HTR-8/SVneo (cell line): ENCODE data around the gene ESPNL.

Experiments
- DNase-seq: peaks from one replicate; pipeline ENCODE4 v3.0.0; 2011; ENCODE audit warnings: low spot score, mixed read lengths; ENCODE audit not compliant: insufficient read length
- FAIRE-seq: peaks from 2 replicates; lab custom pipeline; 2011; peaks lifted over from hg19 to GRCh38; lab: Jason Lieb, UNC

Gene ESPNL

GRCh38 chr2:238097988-238098871 lies 1.9 kb upstream of the ESPNL start:
- DNase-seq (peak; percentile 67), FAIRE-seq (no peak)

DNA sequence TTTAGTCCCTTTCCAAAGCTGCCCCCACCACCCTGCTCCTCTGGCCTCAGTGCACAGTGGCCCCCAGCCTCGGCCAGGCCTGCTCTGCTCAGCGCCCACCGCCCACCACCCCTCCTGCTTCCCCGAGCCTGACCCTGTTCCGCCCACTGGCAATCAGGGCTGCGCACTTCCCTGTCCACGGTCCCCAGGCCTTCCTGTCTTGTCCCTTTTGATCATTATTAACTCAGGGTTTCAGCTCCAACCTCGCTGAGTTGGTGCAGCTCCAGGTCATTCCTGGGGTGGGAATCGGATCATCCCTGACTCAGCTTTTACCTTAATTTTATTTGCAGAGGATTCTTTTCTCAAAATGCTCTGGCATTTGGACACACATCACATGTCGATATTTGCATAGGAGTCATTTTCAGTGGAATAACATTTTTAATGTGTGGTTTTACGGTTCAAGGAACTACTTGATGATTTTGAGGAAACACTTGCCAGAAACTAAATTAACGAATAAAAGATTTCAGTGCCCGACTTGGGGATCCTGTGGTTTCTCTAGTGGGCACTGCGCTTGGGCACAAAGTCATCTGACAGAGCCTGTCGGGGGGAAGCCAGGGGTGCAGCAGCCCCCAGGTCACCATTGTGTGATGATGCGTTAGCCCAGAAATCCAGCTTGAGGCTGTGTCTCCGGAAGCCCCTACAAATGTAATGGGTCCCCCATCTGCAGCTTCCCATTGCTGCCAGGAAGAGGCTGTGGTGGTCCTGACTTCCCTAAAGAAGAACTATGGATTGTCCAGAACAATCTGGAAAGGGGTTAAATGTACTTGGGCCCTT lies 1.0 kb upstream of the ESPNL start:
- DNase-seq (no peak), FAIRE-seq (no peak)

DNA sequence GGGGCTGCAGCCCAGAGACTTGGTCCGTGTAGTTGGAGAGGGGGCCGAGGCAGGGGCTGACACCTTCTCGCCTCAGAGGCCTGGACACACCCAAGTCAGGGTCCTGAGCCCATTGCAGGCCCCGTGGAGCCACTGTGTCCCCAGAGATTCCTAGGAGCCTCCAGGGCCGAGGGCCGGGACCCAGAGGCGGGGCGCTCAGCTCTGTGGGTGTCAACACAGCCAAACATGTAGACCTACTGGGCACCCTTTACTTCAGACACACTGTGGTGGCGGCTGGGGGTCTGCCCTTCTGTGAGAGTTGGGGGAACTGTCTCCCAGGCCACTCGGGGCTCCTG lies 459 bp upstream of the ESPNL start:
- FAIRE-seq = no peak
- DNase-seq = no peak

DNA sequence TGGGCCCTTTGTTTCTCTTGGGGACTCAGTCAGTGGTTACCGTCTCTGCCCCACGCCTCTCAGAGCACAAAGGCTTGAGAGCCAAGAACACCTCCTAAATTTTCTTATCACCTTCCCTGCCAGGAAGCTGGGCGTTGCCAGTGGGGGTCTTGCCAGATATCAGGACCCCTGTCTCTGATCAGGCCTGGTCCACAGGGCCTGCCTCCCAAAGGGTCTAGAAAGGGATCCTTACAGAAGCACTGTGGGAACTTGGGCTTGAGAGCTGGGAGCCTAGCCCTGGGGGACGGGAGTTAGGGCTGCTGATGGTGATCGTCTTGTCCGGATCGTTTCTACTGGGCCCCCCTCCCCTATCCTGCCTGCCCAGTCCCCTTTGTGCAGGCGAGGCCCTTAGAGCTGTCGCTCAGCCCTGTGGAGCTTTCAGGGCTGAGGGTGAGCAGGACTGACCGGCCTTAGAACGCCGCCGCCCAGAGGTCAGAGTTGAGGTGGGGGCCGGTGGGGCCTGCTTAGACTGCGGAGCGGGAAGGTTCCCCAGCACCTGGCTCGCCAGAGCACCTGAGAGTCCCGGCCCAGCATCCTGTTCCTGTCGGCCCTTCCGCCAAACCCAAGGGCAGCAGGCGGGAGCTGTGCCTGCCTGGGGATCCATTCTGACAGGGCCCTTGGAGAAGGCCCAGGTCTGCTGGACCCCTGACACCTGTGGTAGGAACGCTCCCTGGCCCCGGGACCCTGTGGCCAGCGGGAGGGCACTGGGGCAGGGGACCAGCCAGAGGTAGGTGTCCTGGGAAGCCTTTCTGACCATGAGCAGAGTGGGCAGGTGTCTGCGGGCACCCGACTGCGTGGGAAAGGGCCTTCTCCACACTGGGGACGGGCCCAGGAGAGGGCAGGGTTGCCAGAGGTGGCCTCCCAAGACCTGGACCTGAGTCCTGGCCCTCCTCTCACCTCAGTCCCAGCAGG lies 956 bp downstream of the ESPNL start:
- no peak for DNase-seq
- no peak for FAIRE-seq

DNA sequence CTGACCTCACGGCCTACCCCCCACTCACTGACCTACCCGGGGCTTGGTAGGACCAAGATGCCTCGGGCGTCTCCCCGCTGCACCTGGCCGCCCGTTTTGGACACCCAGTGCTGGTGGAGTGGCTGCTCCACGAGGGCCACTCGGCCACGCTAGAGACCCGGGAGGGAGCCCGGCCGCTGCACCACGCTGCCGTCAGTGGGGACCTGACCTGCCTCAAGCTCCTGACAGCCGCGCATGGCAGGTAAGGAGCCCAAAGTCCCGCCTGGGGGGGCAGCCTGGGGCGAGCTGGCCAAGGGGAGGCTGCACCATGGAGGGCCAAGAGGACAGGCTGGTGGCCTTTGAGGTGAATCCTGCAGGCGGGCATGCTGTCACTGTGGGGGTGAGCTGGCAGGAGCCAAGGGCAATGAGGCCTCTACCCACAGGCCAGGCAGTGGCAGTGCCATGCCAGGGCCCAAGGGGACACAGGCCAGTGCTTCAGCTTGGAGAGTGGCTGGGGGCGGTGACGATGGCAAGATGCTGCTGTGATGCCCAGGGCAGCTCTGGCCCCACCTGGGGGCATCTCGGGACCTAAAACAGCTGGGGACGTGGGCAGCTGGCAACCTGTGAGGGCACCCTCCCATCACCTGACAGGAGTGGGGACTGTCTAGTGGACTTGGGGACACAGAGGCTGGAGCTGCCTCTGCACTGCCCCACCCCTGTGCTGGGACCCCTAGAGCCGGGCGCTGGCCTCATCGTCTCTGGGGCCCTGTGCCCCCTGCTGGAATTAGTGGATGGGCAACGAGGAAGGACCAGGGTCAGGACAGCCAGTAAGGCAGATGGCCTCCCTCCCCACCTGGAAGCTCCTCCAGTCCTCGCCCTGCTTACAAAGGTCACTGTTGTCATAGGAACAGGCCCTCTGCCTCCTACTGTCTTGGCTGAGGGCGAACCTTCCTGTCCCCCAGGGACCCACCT lies 2.0 kb downstream of the ESPNL start:
- DNase-seq (no peak), FAIRE-seq (no peak)

GRCh38 chr2:238102865-238103264 lies 2.7 kb downstream of the ESPNL start:
- DNase-seq (no peak), FAIRE-seq (no peak)

- DNase-seq = no peak
Observed at GRCh38 chr2:238103465-238104225, 3.5 kb downstream of the ESPNL start.

DNA sequence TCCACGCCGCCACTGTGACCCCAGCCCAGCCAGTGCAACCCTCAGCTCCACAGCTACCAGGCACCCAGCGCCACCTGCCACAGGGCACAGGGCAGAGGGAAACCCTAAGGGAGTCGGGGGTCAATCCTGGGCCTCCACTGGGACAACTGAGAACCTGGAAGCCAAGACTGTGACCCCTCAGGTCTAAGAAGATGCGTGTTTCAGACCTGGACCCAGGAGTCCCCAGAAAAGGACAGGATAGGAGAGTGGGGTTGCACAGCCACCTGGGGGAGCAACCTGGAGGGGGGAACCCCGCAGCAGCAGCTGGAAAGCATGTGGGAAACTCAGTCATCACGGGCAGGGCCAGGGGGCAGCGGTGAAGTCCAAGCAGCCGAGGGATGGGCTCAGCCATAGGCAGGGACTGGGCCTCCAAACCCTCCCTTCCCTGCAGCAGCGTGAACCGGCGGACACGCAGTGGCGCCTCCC lies 4.1 kb downstream of the ESPNL start:
- FAIRE-seq (no peak), DNase-seq (no peak)

More at GRCh38 chr2:238103465-238104225, 3.5 kb downstream of the ESPNL start:
- no peak for FAIRE-seq

- DNase-seq (no peak), FAIRE-seq (no peak)
Observed at GRCh38 chr2:238104691-238105371, 4.7 kb downstream of the ESPNL start.

DNA sequence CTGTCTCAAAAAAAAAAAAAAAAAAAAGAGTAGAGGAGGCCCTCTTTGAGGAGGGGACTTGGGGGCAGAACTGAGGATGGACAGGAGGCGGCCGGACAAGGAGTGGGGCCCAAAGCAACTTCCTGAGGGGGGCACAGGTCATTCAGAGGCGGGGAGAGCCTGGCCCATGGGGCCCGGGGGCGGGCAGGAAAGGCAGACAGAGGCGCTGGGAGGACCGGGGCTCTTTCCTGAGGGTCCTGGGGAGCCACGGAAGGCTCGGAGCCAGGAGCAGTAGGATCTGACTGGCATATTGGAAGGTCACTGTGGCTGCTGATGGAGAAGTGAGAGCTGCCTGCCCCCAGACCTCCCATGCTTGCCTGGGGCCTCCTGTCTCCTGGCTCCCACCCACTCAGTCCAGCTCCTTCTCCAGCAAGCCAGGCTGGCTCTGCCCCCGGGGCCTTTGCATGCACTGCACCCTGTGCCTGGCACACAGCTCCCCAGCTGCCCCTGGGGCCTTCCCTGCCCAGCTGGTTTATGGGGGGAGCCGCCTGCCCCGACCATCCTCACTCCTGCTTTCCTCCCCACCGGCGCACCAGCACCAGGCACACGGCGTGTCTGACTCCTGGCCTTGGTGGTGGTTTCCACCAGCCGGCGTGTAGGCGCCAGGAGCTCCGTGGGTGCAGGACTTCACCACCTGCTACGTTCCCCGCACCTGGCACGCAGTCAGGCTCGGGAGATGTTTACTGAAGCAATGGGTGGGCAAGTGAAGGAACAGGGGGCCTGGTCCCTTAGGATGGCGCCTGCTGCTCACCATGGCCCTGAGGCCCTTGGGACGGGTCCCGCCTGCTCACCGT lies 5.6 kb downstream of the ESPNL start:
- DNase-seq (no peak), FAIRE-seq (no peak)

- FAIRE-seq = no peak
Observed at GRCh38 chr2:238106339-238106697, 6.2 kb downstream of the ESPNL start.

DNA sequence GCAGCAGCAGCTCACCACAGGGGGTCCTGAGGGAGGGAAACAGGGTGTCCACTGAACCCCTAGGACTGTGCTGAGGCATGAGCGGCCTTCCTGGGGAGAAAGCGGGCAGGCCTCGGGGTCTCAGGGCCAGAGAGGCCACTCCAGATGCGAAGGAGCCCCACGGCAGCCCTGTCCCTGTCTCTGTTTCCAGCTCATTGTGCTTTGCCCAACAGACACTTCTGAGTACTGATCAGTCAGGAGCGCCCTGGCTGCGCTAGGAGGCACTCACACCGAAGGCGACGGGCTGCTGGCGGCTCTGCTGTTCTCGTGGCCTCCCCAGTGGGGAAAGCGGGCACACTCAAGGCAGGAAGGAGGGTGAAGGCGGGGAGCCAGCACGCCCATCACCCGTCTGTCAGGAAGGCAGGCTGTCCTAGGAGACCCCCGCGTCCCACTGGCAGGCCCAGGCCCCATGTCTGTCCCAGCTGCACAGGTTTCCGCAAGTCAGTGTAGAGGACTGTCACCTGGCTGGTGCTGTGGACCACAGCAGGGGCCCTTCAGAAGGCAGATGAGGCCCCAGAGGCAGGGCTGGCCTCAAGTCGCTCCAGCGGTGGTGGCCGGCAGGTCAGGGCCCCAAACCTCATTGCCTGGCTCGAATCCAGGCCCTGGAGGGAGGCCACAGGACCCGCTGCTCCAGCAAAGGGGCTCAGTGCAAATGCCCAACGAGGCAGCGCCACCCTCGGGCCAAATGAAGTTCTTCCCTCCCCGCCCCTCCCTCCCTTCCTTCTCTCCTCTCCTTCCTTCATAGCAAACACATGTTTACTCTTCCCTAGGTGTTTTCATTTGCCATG lies 6.8 kb downstream of the ESPNL start:
- no peak for FAIRE-seq
- no peak for DNase-seq

More at GRCh38 chr2:238106339-238106697, 6.2 kb downstream of the ESPNL start:
- DNase-seq = no peak

GRCh38 chr2:238107525-238108422 lies 7.6 kb downstream of the ESPNL start:
- DNase-seq (no peak), FAIRE-seq (no peak)

DNA sequence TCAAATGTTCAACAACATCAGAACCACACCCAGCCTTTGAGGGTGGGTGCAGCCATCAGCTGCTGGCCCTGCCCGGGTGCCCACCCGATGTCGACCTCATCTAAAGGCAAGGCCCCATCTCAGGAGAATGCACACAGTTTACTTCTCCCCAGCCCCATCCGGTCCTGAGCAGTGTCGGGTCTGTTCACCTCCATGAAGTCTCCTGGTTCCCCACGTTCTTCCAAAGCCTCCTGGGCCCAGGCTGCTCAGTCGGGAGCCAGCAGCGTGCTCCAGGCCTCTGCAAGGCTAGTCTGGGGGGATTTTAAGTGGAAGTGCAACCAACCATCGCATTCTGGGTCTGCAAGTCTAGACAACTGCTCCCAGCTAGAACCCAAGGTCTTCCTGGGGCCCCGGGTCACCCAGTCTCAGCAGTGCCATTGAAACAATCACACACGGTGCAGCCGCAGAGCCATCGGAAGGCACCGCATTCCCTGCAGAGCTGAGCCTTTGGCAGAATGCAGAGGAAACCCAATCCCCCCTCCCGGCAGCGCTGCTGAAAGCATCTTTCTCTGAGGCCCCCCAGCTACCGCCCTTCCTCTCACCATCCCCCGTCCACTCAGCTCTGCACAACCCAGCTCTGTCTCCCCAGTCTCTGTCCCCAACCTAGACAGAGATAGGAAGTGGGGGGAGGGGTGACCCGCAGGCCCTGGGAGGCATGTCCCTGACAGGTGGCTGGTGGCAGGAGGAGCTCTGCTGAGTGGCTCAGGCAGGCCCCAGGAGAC lies 8.5 kb downstream of the ESPNL start:
- FAIRE-seq (no peak), DNase-seq (no peak)
